SKM-1 treated with dmso at 0.1 percent for 144 hours (cell line): Measurements from ENCODE around the gene LRP5.
"Not testable (repeated sequence)": the region's sequence is repeated elsewhere in the genome, so short reads cannot be mapped to it uniquely, and the experiment has no call there.

Experiments
- DNase-seq: peaks from one replicate; lab custom pipeline; 2025; ENCODE audit not compliant: unreplicated experiment; lab: John Stamatoyannopoulos, UW

LRP5 gene

DNA sequence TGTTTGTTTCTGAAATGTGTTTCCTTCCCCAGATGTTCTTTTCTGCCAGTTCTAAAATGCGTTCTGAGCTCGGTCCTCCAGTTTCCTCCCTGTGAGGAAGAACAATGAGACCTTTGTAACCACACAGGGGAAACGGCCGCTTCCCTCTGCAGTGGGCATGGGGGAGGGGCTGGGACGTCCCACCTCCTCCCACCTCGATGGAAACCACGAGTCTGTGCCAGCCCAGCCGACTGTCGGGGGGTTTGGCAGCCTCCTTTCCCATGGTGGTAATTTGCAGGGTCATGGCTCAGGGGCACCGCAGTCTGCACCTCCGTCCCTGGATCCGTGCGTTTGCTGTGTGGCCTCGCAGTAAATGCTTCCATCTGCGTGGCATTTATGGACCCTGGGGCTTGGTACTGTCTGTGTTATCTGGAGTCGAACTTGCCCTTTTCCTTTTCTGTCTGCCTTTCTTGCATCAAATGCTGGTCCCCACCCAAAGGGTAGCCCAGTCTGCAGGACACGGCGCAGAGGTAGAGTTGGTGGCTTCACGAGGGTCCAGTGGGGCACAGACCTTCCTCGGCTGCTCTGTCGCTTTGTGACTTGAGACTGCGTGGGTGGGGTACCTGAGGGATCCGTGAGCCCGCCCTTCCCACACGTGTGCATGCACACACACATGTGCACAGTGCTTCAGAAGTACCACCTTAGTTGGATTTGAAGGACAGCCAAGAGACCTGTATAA lies 16.1 kb downstream of the LRP5 start:
- peak; percentile 36 for DNase-seq

- no peak for DNase-seq
These were observed 17.1 kb downstream of the LRP5 start for GRCh38 chr11:68329536-68329935.

- no peak for DNase-seq
These were observed 17.7 kb downstream of the LRP5 start for GRCh38 chr11:68329978-68330699.

DNA sequence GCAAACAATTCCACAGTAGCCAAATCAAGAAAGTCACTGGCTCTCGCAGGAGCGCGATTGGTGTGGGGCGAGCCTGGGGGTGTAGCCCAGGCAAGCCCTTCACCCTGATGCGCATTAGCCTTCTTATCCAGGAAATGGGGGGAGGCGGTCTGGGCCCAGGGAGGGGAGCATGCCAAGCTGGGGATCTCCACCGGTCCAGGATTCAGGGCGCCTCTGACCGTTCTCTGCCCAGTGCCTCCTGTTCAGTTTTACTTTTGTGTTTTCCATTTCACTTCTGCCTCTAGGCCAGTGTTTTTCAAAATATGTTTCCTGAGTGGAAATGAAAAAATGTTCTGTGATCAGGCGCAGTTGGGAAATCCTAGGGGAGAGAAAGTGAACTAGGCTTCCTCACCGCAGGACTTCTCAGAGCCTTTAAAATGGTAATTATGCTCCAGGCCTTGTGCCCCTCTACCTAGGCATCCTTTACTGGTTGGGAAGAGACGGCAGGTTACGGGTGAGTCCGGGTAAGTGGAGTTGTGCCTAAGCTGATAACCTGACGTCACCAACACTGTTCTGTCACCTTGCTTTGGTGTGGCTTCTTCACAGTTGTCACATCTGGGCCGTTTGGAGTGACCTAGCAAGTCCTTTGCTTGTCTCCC lies 18.4 kb downstream of the LRP5 start:
- DNase-seq: no peak

DNA sequence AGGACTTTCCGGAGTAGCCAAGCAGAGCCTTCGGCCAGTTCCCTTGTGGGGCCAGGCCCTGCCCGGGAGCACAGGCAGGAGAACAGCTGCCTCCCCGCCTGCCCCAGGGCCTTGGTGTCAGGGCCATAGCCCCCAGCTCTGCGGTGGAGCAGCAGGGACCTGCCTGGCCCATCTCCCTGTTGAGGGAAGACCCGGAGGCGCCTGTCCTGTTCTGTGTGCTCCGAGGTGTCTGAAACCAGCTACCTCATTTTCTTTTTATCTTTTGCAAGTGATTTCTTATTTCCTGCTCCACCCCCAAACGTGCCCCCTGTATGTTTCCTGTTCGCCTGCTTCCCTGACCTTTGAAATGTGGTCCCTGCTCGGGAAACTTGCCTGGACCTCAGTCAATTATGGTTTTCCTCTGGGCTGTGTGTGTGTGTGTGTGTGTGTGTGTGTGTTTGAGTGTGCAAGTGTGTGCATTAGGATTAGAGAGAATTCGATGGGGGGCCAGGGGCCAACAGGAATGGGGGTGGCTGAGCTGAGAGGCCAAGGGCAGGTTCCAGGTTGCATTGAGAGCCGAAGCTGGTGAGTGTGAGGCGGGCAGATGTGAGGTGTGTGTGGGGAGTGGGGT lies 19.1 kb downstream of the LRP5 start:
- no peak for DNase-seq

- no peak for DNase-seq
These were observed 19.8 kb downstream of the LRP5 start for GRCh38 chr11:68332186-68332585.

GRCh38 chr11:68333173-68333572 lies 20.8 kb downstream of the LRP5 start:
- DNase-seq: no peak

DNA sequence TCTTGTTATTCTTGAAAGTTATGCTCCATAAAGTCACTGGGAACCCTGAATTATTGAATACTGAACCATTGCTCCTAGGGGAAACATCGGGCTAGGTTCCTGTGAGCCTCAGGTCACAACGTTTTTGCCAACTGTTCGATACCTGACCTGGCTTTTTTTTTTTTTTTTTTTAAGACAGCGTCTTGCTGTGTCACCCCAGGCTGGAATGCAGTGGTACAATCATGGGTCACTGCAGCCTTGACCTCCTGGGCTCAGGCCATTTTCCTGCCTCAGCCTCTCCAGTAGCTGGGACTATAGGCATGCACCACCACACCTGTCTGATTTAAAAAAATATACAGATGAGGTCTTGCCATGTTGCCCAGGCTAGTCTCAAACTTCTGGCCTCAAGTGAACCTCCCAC lies 22.5 kb downstream of the LRP5 start:
- no peak for DNase-seq

GRCh38 chr11:68335683-68336082 lies 23.3 kb downstream of the LRP5 start:
- DNase-seq: no peak

- no peak for DNase-seq
These were observed 24.3 kb downstream of the LRP5 start for GRCh38 chr11:68336716-68337115.

GRCh38 chr11:68337399-68337835 lies 25.0 kb downstream of the LRP5 start:
- peak; percentile 78 for DNase-seq

DNA sequence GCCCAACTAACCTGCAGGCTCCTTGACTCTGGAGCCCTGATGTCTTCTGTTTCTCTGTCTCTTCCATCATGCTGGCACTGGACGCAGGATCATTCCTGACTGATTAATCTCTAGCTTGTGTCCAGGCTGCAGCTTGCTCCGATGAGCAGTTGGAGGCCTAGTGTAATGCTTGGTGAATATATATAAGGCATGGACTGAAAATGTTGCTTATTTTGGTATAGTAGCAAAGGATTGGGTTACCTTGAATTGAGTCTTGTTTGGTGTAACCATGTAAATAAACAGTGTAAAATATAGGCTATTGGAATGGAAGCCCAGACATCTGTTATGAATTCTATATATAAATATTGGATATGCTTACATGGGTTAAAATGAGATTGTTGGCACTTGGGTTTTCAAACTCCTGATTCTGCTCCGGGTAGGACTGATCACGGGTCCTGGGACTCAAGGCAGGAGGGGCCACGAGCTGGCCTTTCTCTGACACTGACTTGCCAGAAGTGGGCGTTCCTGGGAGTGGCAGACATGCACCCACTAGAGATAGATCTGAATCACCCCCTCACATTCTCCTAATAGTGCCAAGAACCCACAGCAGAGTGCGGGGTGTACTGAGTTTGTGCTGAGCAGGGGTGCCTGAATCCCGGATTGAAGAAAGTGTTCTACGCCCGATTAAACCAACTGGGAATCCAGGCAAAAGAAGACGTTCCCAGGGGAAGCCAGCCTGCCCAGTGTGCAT lies 25.8 kb downstream of the LRP5 start:
- no peak for DNase-seq

GRCh38 chr11:68340003-68340767 lies 27.8 kb downstream of the LRP5 start:
- no peak for DNase-seq

GRCh38 chr11:68340784-68341556 lies 28.6 kb downstream of the LRP5 start:
- DNase-seq: no peak

- DNase-seq: no peak
These were observed 29.4 kb downstream of the LRP5 start for GRCh38 chr11:68341557-68342458.

- DNase-seq: no peak
These were observed 30.2 kb downstream of the LRP5 start for GRCh38 chr11:68342459-68343158.

GRCh38 chr11:68343761-68344256 lies 31.4 kb downstream of the LRP5 start:
- DNase-seq: no peak

DNA sequence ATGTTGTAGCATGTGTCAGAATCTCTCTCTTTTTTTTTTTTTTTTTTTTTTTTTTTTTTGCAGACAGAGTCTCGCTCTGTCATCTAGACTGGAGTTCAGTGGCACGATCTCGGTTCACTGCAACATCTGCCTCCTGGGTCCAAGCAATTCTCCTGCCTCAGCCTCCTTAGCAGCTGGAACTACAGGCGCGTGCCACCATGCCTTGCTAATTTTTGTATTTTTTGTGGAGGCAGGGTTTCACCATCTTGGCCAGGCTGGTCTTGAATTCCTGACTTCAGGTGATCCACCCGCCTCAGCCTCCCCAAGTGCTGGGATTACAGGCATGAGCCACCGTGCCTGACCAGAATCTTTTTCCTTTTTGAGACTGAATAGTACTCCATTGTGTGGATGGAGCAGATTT lies 32.4 kb downstream of the LRP5 start:
- not testable (repeated sequence) for DNase-seq
